GM13977 (cell line): ENCODE results near the gene COMTD1.
A peak's percentile ranks its signal among the peaks of the same experiment; 100 is the strongest.

Source experiments
- DNase-seq: peaks from one replicate; pipeline ENCODE4 v3.0.0; 2012; ENCODE audit warnings: low spot score
- CTCF ChIP-seq: IDR thresholded peaks from 2 replicates; pipeline ENCODE4 v1.5.1; 2012; ENCODE audit warnings: mild to moderate bottlenecking, control low read depth; ENCODE audit not compliant: insufficient read depth; ENCODE audit errors: extremely low read depth, missing control alignments
- in situ Hi-C: fragments of 300-500 bp; cut with MboI; formaldehyde crosslinking; loops from one replicate; pipeline ENCODE4 v1.12.0; 2022; ENCODE audit warnings: low sequenced_read_pairs, low pct_unique_long_range_greater_than_20kb, mixed read lengths, inconsistent platforms; ENCODE audit not compliant: unreplicated experiment

Gene COMTD1

GRCh38 chr10:75235375-75236177 is at the start of gene COMTD1:
TSS of gene COMTD1 (minus strand) at chr10:75235957. CDS start at chr10:75235928, 29 bp downstream.
- TF ChIP-seq CTCF = peak; percentile 100
- in situ Hi-C loops = no loop called here
- peak; percentile 96 for DNase-seq

GRCh38 chr10:75283671-75284470 is 48.1 kb upstream of the COMTD1 start:
- in situ Hi-C loops = no loop called here
- no peak for TF ChIP-seq CTCF
- no peak for DNase-seq

GRCh38 chr10:75283078-75283670 is 47.4 kb upstream of the COMTD1 start:
- in situ Hi-C loops = no loop called here
- no peak for DNase-seq
- no peak for TF ChIP-seq CTCF

GRCh38 chr10:75281974-75282373 is 46.2 kb upstream of the COMTD1 start:
- no peak for DNase-seq
- no peak for TF ChIP-seq CTCF
- in situ Hi-C loops = no loop called here

DNA sequence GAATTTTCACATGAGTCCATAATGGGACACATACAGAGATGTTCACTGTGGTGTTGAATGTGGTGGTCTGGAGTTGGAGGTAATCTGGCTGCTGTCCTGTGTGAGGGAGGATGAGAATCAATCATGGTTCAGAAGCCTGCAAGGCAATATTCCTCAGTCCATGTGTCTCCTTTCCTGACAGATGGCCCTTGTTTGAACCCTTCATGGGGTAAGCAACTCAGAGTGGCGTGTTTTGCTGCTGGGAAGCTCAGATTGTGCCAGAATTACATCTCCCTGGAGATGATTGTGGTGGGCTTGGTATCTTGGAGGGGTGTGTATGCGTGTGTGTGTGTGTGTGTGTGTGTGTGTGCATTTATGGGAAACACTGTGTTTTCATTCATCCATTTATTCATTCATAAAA is 44.5 kb upstream of the COMTD1 start:
- in situ Hi-C loops = no loop called here
- no peak for DNase-seq
- TF ChIP-seq CTCF = no peak

DNA sequence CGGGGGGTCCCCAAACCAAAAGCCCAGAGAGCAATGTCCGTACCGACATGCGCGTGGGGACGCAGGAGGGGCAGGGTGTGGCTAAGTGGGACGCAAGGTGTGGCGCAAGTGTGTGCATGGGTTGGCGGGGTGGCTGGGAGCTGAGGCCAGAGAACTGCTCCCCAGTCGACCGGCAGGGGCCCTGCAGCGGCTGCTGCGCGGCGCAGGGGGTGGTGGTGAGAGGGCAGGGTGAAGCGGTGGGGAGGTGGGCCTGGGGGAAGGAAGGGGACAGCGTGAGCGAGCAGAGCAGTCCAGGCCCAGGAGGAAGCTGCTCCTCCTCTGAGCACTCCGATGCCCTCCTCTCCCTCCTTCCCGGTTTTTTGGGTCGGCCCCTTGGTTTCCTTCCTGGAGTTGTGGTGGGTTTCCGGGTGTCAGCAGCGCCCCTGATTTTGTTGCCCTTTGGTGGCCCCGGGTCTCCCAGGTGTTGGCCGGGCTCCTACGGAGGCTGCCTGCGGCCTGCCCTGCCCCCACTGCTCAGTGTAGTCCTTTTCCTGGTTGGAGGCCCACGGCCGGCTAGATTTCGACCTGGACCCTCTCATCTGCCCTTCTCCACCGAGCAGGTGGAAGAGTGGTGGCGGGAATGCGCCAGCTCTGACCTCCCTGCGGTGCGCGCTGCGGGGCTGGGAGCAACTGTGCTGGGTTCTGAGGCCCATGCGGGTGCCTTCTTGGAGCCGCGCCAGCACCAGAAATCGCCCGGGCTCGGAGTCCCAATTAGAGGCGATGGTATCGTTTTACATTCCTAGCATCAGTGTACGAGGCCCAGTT is 40.5 kb upstream of the COMTD1 start:
- no peak for TF ChIP-seq CTCF
- in situ Hi-C loops = no loop called here
- no peak for DNase-seq
